Measurements from ENCODE around the gene CDKAL1. TPM values are rescaled to one million over a fixed set of nuclear protein-coding genes. Genes with fewer than 3 reads are reported as not detected.

CDKAL1 gene
- total and polyA plus RNA-seq, 2 of the 8 experiments (the other 6 are each of a cell fraction or from before 2014, with no cell fraction given): 8.4 to 24.6 TPM

GRCh38 chr6:20487669-20488375, 46.4 kb upstream of the CDKAL1 start (continued):
- no peak for TF ChIP-seq MAFK (IDR thresholded peaks at IDR 0.05; ENCODE audit: low read depth, low read length)
- no peak for TF ChIP-seq CBX5 (IDR thresholded peaks at IDR 0.05; ENCODE audit: low read depth, low read length)

Measured in H1 (cell line).